Measurements from ENCODE around the gene MPHOSPH9.

GRCh38 chr12:123233505-123234308, 766 bp upstream of the MPHOSPH9 start:
- TF ChIP-seq CTCF (IDR thresholded peaks at IDR 0.05) (peak; percentile 20; the same call in 1 of the 2 replicates), ZFX (IDR thresholded peaks at IDR 0.05; ENCODE audit: borderline replicate concordance) (no peak)

Data from 22Rv1 (cell line).